Measurements from ENCODE around the gene ST3GAL3. TPM values are rescaled to one million over a fixed set of nuclear protein-coding genes. Genes with fewer than 3 reads are reported as not detected.
"Not testable (repeated sequence)": the region's sequence is repeated elsewhere in the genome, so short reads cannot be mapped to it uniquely, and the experiment has no call there.

ST3GAL3 gene
- total RNA-seq, 1 donor from 2014 or later = 15.2 TPM

GRCh38 chr1:43708002-43708410 lies 670 bp downstream of the ST3GAL3 start:
- no peak for DNase-seq (ENCODE audit: low spot score)
- Mint-ChIP-seq H3K27me3 (ENCODE audit: low read depth) (no peaks in the 10 kb centered on the region), H3K36me3 (ENCODE audit: low read depth) (peaks cover 20% of the 10 kb centered on the region), H3K4me1 (ENCODE audit: low read depth) (peaks cover 59% of the 10 kb centered on the region), H3K9me3 (ENCODE audit: low read depth) (no peaks in the 10 kb centered on the region), H3K27ac (ENCODE audit: unreplicated experiment) (peak overlapping the region; percentile 93), H3K4me3 (ENCODE audit: unreplicated experiment) (peak overlapping the region; percentile 87)
- TF ChIP-seq, protein P1, sequence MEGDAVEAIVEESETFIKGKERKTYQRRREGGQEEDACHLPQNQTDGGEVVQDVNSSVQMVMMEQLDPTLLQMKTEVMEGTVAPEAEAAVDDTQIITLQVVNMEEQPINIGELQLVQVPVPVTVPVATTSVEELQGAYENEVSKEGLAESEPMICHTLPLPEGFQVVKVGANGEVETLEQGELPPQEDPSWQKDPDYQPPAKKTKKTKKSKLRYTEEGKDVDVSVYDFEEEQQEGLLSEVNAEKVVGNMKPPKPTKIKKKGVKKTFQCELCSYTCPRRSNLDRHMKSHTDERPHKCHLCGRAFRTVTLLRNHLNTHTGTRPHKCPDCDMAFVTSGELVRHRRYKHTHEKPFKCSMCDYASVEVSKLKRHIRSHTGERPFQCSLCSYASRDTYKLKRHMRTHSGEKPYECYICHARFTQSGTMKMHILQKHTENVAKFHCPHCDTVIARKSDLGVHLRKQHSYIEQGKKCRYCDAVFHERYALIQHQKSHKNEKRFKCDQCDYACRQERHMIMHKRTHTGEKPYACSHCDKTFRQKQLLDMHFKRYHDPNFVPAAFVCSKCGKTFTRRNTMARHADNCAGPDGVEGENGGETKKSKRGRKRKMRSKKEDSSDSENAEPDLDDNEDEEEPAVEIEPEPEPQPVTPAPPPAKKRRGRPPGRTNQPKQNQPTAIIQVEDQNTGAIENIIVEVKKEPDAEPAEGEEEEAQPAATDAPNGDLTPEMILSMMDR (IDR thresholded peaks at IDR 0.05) = no peak

DNA sequence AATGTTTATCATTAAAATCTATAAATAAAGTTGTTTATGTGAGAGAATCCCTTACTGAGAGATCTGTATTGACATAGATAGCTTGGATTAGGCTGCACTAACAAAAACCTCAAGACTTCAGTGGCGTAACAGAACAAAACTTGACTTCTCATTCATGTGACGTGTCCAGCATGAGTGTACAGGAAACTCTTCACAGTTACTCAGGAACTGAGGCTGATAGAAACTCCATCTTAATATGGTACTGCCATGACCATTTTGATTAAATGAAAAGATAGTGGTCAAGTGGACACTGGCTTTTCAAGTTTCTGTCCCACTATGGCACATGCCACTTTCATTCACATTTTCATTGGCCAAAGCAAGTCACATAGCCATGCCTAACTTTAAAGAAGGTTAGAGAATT lies 3.7 kb downstream of the ST3GAL3 start:
- H3K27me3 Mint-ChIP-seq (ENCODE audit: low read depth) = no peaks in the 10 kb centered on the region
- peak overlapping the region; percentile 17 for H3K27ac Mint-ChIP-seq (ENCODE audit: unreplicated experiment)
- no peak overlapping the region for H3K4me3 Mint-ChIP-seq (ENCODE audit: unreplicated experiment)
- TF ChIP-seq, protein P1 (IDR thresholded peaks at IDR 0.05) = no peak
- H3K36me3 Mint-ChIP-seq (ENCODE audit: low read depth) = peaks cover 4% of the 10 kb centered on the region
- no peak for DNase-seq (ENCODE audit: low spot score)
- H3K4me1 Mint-ChIP-seq (ENCODE audit: low read depth) = peaks cover 49% of the 10 kb centered on the region
- no peaks in the 10 kb centered on the region for H3K9me3 Mint-ChIP-seq (ENCODE audit: low read depth)

- Mint-ChIP-seq H3K27me3 (ENCODE audit: low read depth) (no peaks in the 10 kb centered on the region), H3K27ac (ENCODE audit: unreplicated experiment) (peak overlapping the region; percentile 36), H3K4me1 (ENCODE audit: low read depth) (peaks cover 49% of the 10 kb centered on the region), H3K9me3 (ENCODE audit: low read depth) (no peaks in the 10 kb centered on the region), H3K4me3 (ENCODE audit: unreplicated experiment) (no peak overlapping the region), H3K36me3 (ENCODE audit: low read depth) (peaks cover 4% of the 10 kb centered on the region)
- DNase-seq (ENCODE audit: low spot score) = no peak
- TF ChIP-seq, protein P1 (IDR thresholded peaks at IDR 0.05) = no peak
These were observed 4.4 kb downstream of the ST3GAL3 start for GRCh38 chr1:43711524-43712386.

DNA sequence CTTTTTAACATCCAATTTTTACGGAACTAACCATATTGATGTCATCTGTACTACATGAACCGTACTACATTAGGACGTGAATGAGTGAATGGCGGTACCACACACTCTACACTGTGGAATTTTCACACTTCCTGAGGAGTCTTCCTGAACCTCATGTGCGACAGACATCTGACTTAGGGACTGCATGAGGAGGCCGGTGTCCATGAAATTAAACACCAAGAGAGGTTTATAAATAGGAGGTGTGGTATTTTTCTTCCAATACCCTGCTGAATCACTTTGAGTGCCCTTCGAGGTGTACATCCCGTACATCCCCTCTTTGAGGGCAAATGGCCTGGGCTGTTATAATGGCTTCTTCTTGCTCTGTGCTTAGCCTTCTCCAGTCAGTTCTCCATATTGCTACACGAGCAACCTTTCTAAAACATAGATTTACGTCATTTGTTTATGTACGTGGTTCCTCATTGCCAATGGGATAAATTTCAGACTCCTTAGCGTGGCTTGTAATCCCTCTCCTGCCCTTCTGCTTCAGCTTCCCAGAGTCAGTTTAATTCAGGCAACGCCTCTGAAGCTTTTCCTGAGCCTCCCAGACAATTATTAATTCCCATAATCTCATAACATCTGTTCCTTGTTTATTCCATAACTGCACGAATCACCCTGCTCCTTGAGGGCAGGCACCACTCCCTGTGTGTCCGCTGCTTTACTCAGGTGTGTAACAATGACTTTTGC lies 9.4 kb downstream of the ST3GAL3 start:
- Mint-ChIP-seq H3K27ac (ENCODE audit: unreplicated experiment) (no peak overlapping the region), H3K36me3 (ENCODE audit: low read depth) (no peaks in the 10 kb centered on the region), H3K4me3 (ENCODE audit: unreplicated experiment) (no peak overlapping the region), H3K9me3 (ENCODE audit: low read depth) (no peaks in the 10 kb centered on the region), H3K4me1 (ENCODE audit: low read depth) (peaks cover 36% of the 10 kb centered on the region), H3K27me3 (ENCODE audit: low read depth) (no peaks in the 10 kb centered on the region)
- no peak for DNase-seq (ENCODE audit: low spot score)
- TF ChIP-seq, protein P1 (IDR thresholded peaks at IDR 0.05) = no peak

- H3K9me3 Mint-ChIP-seq (ENCODE audit: low read depth) = no peaks in the 10 kb centered on the region
- H3K4me3 Mint-ChIP-seq (ENCODE audit: unreplicated experiment) = no peak overlapping the region
These were observed 11.7 kb downstream of the ST3GAL3 start for GRCh38 chr1:43719063-43719462.

GRCh38 chr1:43719670-43720419 lies 12.5 kb downstream of the ST3GAL3 start:
- peaks cover 29% of the 10 kb centered on the region for H3K4me1 Mint-ChIP-seq (ENCODE audit: low read depth)
- peak overlapping the region; percentile 54 for H3K27ac Mint-ChIP-seq (ENCODE audit: unreplicated experiment)
- H3K36me3 Mint-ChIP-seq (ENCODE audit: low read depth); H3K4me3 Mint-ChIP-seq (ENCODE audit: unreplicated experiment); DNase-seq (ENCODE audit: low spot score); H3K9me3 Mint-ChIP-seq (ENCODE audit: low read depth); H3K27me3 Mint-ChIP-seq (ENCODE audit: low read depth): not testable (repeated sequence)

More at GRCh38 chr1:43719063-43719462, 11.7 kb downstream of the ST3GAL3 start:
- no peak for DNase-seq (ENCODE audit: low spot score)
- Mint-ChIP-seq H3K27me3 (ENCODE audit: low read depth) (no peaks in the 10 kb centered on the region), H3K27ac (ENCODE audit: unreplicated experiment) (no peak overlapping the region), H3K4me1 (ENCODE audit: low read depth) (peaks cover 32% of the 10 kb centered on the region), H3K36me3 (ENCODE audit: low read depth) (no peaks in the 10 kb centered on the region)
- TF ChIP-seq, protein P1 (IDR thresholded peaks at IDR 0.05) = no peak
